HUES48 (cell line): ENCODE measurements around the gene DBNL.
A peak's percentile ranks its signal among the peaks of the same experiment; 100 is the strongest.

Experiments used
- H3K27ac ChIP-seq: one replicate; pipeline ENCODE4 v1.7.0; 2013; ENCODE audit warnings: low read depth, low read length, inconsistent platforms
- H3K27me3 ChIP-seq: 2 replicates; pipeline ENCODE4 v1.6.1; 2013; ENCODE audit warnings: mild to moderate bottlenecking, low read length; ENCODE audit not compliant: control insufficient read depth, insufficient read depth
- H3K36me3 ChIP-seq: 2 replicates; pipeline ENCODE4 v1.6.1; 2013; ENCODE audit warnings: low read length; ENCODE audit not compliant: control insufficient read depth, insufficient read depth
- H3K4me1 ChIP-seq: 2 replicates; pipeline ENCODE4 v1.6.1; 2013; ENCODE audit warnings: mild to moderate bottlenecking, low read length; ENCODE audit not compliant: control insufficient read depth, insufficient read depth
- H3K4me3 ChIP-seq: 2 replicates; pipeline ENCODE4 v1.5.1; 2013; ENCODE audit warnings: mild to moderate bottlenecking, low read depth, low read length
- H3K9ac ChIP-seq: 2 replicates; pipeline ENCODE4 v1.6.1; 2013; ENCODE audit warnings: mild to moderate bottlenecking, low read depth, low read length, moderate library complexity
- H3K9me3 ChIP-seq: 2 replicates; pipeline ENCODE4 v1.6.1; 2013; ENCODE audit warnings: low read length; ENCODE audit not compliant: control insufficient read depth, insufficient read depth

The DBNL gene

DNA sequence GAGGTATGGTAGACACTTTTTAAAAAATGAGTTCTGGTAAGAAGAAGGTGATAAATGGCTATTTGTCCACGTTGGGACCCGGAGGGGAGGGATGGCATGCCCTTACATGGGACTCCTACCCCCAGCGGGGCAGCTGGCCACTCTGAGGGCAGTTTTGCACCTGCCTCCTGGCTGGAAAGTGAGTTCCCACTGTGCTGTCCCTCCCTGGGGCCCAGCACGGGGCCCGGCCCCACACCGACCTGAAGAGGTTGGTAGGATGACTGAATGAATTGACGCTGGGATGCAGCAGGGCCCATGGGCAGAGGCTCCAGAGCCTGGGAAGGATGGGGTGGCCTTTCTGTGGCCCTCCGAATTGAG lies 59.0 kb downstream of the DBNL start:
- Histone ChIP-seq H3K27me3 (peaks cover 13% of the 10 kb centered on the region), H3K36me3 (no peaks in the 10 kb centered on the region), H3K9me3 (no peaks in the 10 kb centered on the region), H3K4me3 (peak overlapping the region; percentile 60), H3K9ac (no peak overlapping the region), H3K4me1 (peaks cover 8% of the 10 kb centered on the region; the same call in 1 of the 2 replicates), H3K27ac (no peak overlapping the region)

DNA sequence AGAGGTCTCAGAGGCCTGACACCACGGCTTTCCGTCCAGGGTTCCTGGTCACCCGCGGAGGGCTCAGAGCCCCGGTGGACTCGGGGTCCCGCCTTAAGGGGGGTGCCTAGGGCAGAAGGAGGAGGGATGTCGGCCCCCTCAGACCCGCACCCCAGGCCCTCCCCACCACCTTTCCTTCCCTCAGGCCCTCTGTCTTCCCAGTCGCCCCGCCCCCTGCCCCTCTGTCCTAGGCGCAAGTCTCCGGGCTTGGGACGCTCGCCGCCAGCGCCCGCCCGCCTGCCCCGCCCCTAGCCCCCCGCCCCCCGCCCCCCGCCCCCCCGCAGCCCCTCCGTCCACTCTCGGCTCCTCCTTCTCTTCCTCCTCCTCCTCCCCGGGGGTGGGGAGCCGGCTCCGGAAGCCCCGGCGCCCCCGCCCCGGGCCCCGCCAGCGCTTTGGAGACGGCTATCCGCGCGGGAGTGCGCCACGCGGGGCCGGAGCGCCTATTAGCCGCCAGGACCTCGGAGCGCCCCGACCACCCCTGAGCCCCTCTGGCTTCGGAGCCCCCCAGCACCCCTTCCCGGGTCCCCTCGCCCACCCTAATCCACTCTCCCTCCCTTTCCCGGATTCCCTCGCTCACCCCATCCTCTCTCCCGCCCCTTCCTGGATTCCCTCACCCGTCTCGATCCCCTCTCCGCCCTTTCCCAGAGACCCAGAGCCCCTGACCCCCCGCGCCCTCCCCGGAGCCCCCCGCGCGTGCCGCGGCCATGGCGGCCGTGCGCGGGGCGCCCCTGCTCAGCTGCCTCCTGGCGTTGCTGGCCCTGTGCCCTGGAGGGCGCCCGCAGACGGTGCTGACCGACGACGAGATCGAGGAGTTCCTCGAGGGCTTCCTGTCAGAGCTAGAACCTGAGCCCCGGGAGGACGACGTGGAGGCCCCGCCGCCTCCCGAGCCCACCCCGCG lies 59.7 kb downstream of the DBNL start, which contains the start of gene AEBP1:
Gene AEBP1, plus strand, starts transcription at position 423 of the 937 bp plus-strand sequence. Its CDS starts 321 bp downstream, at position 744.
- Histone ChIP-seq H3K27me3 (peaks cover 13% of the 10 kb centered on the region), H3K27ac (no peak within 1 kb of the TSS), H3K36me3 (no peaks in the 10 kb centered on the region), H3K9ac (no peak within 1 kb of the TSS), H3K9me3 (no peaks in the 10 kb centered on the region), H3K4me1 (peaks cover 8% of the 10 kb centered on the region; the same call in 1 of the 2 replicates), H3K4me3 (peak within 1 kb of the TSS; percentile 61)

DNA sequence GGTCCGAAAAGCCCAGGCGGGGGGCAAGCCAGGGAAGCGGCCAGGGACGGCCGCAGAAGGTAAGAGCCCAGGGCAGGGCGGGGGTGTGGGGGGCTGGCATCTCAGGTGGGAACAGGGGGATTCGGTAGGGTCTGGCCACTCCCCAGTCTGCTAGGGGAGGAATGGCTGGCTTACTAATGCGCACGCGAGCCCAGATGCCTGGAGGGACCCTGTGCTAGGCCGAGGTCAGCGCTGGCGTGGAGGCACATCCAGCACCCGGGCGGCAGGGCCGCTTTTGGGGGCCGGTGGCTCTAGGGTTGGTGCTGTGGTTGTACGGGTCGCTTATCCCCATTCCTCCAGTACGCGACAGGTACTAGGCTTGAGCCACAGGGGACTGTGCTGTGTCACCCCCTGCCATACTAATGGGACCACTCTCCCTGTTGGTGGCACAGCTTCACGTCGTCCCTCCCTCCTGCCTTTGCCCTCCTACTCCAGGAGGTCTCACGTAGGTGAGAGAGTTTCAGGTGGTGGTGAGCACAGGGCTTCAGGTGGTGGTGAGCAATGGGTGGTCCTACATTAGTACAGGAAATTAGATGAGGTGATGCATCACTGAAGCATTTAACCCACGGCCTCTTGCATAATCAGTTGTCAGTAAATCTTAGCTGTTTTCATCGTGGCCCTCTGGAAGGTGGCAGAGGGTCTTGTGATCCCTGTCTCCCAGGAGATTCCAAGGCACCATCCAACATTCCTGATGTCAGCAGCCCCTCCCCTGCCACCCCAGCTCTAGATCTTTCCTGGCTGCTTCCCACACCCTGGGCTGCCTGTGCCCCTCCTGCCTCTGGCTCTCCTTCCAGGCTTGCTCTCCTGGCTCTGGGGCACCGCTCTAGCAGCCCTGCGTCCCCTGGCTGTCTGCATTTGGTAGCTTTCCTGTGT lies 60.6 kb downstream of the DBNL start:
- Histone ChIP-seq H3K36me3 (peaks cover 7% of the 10 kb centered on the region), H3K9me3 (no peaks in the 10 kb centered on the region), H3K27ac (no peak overlapping the region), H3K4me3 (peak overlapping the region; percentile 61), H3K4me1 (peaks cover 8% of the 10 kb centered on the region; the same call in 1 of the 2 replicates), H3K9ac (no peak overlapping the region), H3K27me3 (peaks cover 13% of the 10 kb centered on the region)

DNA sequence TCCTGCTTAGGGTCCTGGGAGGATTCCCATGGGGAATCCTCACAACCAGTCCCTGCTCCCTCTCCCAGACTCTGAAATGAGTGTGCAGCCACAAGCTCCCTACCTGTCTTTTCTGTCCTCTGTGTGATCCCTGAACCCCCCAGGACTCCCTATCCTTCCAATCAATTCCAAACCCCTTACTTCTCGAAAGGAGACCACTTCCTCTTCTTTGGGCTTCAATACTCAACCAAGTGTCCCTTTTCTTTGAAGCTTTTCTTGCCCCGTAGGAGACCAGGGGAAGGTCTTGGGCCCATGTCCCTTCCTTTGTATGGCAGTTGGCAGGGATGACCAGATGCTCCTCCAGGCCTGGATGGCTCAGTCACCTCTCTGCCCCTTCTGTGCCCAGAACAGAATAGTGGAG lies 61.3 kb downstream of the DBNL start:
- H3K27ac ChIP-seq, result no peak overlapping the region
- 0 out of 2 replicates have a peak overlapping the region, but pooled peaks have one; percentile 61 for H3K4me3 ChIP-seq
- H3K9ac ChIP-seq, result no peak overlapping the region
- no peaks in the 10 kb centered on the region for H3K9me3 ChIP-seq
- H3K27me3 ChIP-seq, result peaks cover 13% of the 10 kb centered on the region
- H3K36me3 ChIP-seq, result peaks cover 15% of the 10 kb centered on the region
- H3K4me1 ChIP-seq, result peaks cover 8% of the 10 kb centered on the region; the same call in 1 of the 2 replicates

DNA sequence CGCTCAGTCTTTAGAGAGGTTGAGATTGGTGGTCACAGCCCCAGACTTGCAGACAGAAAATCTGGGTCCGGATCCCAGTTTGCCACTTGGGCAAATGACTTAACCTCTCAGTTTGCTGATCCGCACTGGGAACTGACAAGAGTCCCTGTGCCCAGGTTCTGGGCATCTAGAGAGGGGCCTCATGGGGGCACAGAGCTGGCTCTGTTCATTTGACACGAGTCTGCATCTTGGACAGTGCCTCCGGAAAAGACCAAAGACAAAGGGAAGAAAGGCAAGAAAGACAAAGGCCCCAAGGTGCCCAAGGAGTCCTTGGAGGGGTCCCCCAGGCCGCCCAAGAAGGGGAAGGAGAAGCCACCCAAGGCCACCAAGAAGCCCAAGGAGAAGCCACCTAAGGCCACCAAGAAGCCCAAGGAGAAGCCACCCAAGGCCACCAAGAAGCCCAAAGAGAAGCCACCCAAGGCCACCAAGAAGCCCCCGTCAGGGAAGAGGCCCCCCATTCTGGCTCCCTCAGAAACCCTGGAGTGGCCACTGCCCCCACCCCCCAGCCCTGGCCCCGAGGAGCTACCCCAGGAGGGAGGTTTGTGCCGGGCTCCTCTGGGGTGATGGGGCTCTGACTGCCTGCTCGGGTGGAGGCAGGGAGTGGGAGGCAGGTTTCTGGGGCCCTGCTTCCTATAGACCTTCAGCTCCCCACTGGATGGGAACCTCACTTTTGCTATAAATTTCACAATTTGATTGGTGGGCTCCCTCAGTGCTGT lies 62.0 kb downstream of the DBNL start:
- peaks cover 21% of the 10 kb centered on the region for H3K36me3 ChIP-seq
- H3K4me3 ChIP-seq, result no peak overlapping the region
- no peak overlapping the region for H3K9ac ChIP-seq
- H3K27ac ChIP-seq, result no peak overlapping the region
- H3K9me3 ChIP-seq, result no peaks in the 10 kb centered on the region
- peaks cover 13% of the 10 kb centered on the region for H3K27me3 ChIP-seq
- peaks cover 8% of the 10 kb centered on the region; the same call in 1 of the 2 replicates for H3K4me1 ChIP-seq

DNA sequence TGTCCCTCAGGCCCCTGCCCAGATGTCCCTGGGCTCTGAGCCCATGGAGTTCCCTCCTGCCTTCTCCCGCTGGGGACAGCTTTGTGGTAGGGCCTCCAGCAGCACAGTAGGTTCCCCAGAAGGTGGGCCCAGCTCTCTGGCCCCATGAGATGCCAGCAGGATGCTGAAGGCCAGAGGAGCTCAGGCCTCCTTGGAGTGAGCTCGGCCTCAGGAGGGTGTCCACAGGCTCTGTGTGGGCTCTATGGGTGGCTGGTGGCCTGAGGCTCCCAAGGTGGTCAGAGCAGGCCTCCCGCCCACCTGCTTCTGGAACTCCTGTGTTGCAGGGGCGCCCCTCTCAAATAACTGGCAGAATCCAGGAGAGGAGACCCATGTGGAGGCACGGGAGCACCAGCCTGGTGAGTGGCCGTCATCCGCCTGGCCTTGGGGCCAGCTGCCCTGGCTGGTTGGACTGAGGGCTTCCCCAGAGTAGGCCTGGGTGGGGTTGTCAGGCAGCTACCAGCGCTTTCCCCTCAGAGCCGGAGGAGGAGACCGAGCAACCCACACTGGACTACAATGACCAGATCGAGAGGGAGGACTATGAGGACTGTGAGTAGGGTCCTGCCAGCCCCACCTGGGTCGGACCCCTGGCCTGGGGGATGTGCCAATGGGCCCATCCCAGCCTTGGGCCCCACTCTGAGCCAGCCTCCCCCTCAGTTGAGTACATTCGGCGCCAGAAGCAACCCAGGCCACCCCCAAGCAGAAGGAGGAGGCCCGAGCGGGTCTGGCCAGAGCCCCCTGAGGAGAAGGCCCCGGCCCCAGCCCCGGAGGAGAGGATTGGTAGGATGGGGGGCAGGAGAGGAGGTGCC lies 62.8 kb downstream of the DBNL start:
- Histone ChIP-seq H3K4me3 (no peak overlapping the region), H3K9me3 (no peaks in the 10 kb centered on the region), H3K4me1 (peaks cover 8% of the 10 kb centered on the region; the same call in 1 of the 2 replicates), H3K27me3 (peaks cover 13% of the 10 kb centered on the region), H3K27ac (no peak overlapping the region), H3K36me3 (peaks cover 26% of the 10 kb centered on the region), H3K9ac (no peak overlapping the region)

DNA sequence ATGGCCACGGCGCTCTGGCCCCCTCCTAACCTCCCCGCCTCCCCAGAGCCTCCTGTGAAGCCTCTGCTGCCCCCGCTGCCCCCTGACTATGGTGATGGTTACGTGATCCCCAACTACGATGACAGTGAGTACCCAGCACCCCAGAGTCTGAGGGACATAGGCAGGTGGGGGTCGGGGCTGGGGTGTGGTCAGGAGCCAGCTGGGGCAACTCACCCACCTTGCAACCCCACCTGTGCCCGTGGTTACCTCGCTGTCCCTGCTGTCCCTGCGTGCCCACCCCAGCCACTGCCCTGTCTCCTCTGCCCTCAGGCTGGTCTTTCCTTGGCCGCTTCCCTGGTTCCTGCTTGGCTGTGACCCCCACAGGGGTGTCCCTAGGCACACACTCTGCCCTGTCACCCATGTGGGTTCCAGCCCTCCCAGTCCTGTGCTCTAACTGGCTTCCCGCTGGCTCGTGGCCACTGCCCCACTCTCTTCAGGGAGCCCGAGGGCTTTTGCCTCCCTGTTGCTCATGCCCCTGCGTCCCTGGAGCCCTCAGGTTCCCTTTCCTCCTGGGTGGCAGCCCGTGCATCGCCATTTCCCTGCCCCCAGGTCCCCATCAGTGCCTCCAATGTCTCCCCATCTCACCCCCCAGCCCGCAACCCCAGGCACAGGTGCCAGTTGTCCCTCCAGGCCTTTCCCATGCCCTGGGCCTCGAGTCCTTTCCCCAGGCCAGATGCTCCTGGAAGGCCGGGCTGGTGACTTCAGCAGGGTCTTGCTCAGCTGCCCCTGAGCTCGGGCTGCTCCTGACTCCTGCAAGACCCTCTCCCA lies 63.7 kb downstream of the DBNL start:
- no peaks in the 10 kb centered on the region for H3K9me3 ChIP-seq
- H3K27me3 ChIP-seq, result peaks cover 12% of the 10 kb centered on the region
- no peak overlapping the region for H3K9ac ChIP-seq
- peaks cover 26% of the 10 kb centered on the region for H3K36me3 ChIP-seq
- H3K27ac ChIP-seq, result no peak overlapping the region
- no peak overlapping the region for H3K4me3 ChIP-seq
- H3K4me1 ChIP-seq, result peaks cover 8% of the 10 kb centered on the region; the same call in 1 of the 2 replicates

DNA sequence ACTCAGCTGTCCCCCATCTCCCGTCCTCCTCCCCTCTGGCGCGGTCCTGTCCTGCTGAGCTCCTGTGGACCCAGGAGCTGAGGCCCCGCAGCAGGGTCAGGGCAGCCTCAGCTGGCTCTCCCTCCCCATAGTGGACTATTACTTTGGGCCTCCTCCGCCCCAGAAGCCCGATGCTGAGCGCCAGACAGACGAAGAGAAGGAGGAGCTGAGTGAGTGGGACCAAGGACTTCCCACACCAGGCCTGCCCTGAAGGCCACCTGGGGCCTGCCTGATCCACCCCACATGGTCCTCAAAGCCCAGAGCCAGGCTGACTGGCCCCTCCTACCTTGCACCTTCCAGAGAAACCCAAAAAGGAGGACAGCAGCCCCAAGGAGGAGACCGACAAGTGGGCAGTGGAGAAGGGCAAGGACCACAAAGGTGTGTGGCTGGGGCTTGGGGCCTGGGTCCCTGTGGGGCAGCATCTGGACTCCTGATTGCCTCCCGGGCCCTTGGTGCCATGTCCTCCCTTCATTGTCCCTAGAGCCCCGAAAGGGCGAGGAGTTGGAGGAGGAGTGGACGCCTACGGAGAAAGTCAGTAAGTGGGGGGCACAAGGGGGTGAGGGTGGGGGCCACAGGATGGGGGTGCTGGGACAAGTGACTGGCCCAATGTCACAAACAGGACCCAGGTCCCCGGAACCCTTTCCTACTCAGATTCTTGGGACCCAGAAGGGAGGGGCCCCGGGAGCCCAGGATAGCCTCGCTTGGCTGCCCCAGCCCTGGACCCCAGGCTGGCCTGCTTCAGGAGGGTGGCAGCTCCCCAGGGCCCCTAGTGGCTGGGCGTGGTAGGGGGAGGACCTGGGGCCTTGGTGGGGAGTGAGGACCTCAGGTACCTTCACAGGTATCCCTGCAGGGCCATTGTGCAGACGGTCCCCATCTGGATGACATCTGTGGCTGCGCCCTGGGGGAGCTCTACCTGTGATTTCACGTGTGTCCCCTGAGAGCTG lies 64.6 kb downstream of the DBNL start:
- no peaks in the 10 kb centered on the region for H3K9me3 ChIP-seq
- H3K27ac ChIP-seq, result no peak overlapping the region
- no peak overlapping the region for H3K4me3 ChIP-seq
- H3K27me3 ChIP-seq, result peaks cover 9% of the 10 kb centered on the region; the same call in 1 of the 2 replicates
- peaks cover 8% of the 10 kb centered on the region; the same call in 1 of the 2 replicates for H3K4me1 ChIP-seq
- H3K9ac ChIP-seq, result no peak overlapping the region
- H3K36me3 ChIP-seq, result peaks cover 32% of the 10 kb centered on the region
